ENCODE results near the gene FGFR2.

FGFR2 gene

GRCh38 chr10:121578965-121579364, 19.3 kb downstream of the FGFR2 start:
- TF ChIP-seq CTCF (IDR thresholded peaks at IDR 0.05; ENCODE audit: low read depth, low read length, missing control alignments): no peak

GRCh38 chr10:121578298-121578697, 19.9 kb downstream of the FGFR2 start:
- no peak for DNase-seq (ENCODE audit: extremely low read depth, low read depth)
- no peak for TF ChIP-seq CTCF (IDR thresholded peaks at IDR 0.05; ENCODE audit: low read depth, low read length, missing control alignments)
- no peak overlapping the region for H3K4me3 ChIP-seq (replicated peaks; ENCODE audit: low read depth, low read length)

More at GRCh38 chr10:121578965-121579364, 19.3 kb downstream of the FGFR2 start:
- no peak overlapping the region for H3K4me3 ChIP-seq (replicated peaks; ENCODE audit: low read depth, low read length)
- no peak for DNase-seq (ENCODE audit: extremely low read depth, low read depth)

GRCh38 chr10:121577568-121577967, 20.7 kb downstream of the FGFR2 start:
- no peak overlapping the region for H3K4me3 ChIP-seq (replicated peaks; ENCODE audit: low read depth, low read length)
- TF ChIP-seq CTCF (IDR thresholded peaks at IDR 0.05; ENCODE audit: low read depth, low read length, missing control alignments): no peak
- DNase-seq (ENCODE audit: extremely low read depth, low read depth): no peak

- no peak for TF ChIP-seq CTCF (IDR thresholded peaks at IDR 0.05; ENCODE audit: low read depth, low read length, missing control alignments)
- H3K4me3 ChIP-seq (replicated peaks; ENCODE audit: low read depth, low read length): no peak overlapping the region
- DNase-seq (ENCODE audit: extremely low read depth, low read depth): no peak
Observed at GRCh38 chr10:121576139-121576538, 22.1 kb downstream of the FGFR2 start.

- no peak for DNase-seq (ENCODE audit: extremely low read depth, low read depth)
- no peak overlapping the region for H3K4me3 ChIP-seq (replicated peaks; ENCODE audit: low read depth, low read length)
- no peak for TF ChIP-seq CTCF (IDR thresholded peaks at IDR 0.05; ENCODE audit: low read depth, low read length, missing control alignments)
Observed at GRCh38 chr10:121574519-121575166, 23.6 kb downstream of the FGFR2 start.

- no peak for DNase-seq (ENCODE audit: extremely low read depth, low read depth)
- no peak overlapping the region for H3K4me3 ChIP-seq (replicated peaks; ENCODE audit: low read depth, low read length)
Observed at GRCh38 chr10:121573538-121573941, 24.7 kb downstream of the FGFR2 start.

More at GRCh38 chr10:121573538-121573941, 24.7 kb downstream of the FGFR2 start:
- TF ChIP-seq CTCF (IDR thresholded peaks at IDR 0.05; ENCODE audit: low read depth, low read length, missing control alignments): no peak
